Vagina (tissue), 2 donors: ENCODE results near the gene CHRNG.

Experiments
- CTCF ChIP-seq, 3 experiments: fragments of 450-650 bp in 2 of 3; fragments of 200-600 bp in 1 of 3; sonication (generic) in 1 of 3; IDR thresholded peaks; one replicate each; pipeline ENCODE4 v1.5.1; 2017 to 2019; ENCODE audit warnings: antibody characterized with exemption in 3 of 3, mild to moderate bottlenecking in 2 of 3, moderate library complexity in 2 of 3
- POLR2A ChIP-seq, 2 donors: fragments of 450-650 bp; IDR thresholded peaks; one replicate each; pipeline ENCODE4 v1.6.1; 2017; ENCODE audit warnings: antibody characterized with exemption in 2 of 2, mild to moderate bottlenecking in 2 of 2, moderate library complexity in 2 of 2

- no peak for TF ChIP-seq CTCF (IDR thresholded peaks at IDR 0.05)
- TF ChIP-seq POLR2A (IDR thresholded peaks at IDR 0.05): no peak
These were observed 821 bp upstream of the CHRNG start for GRCh38 chr2:232538671-232539070.
